HG03439 (cell line): ENCODE results near the gene CTRB2.
"Not testable (repeated sequence)": the region's sequence is repeated elsewhere in the genome, so short reads cannot be mapped to it uniquely, and the experiment has no call there.

Experiments used
- ATAC-seq: cut with Tn5 transposase; IDR thresholded peaks from one replicate; pipeline ENCODE4 v1.9.1; 2021; ENCODE audit warnings: mild to moderate bottlenecking, moderate library complexity; ENCODE audit not compliant: unreplicated experiment

Gene CTRB2

GRCh38 chr16:75242436-75243078 lies 35.6 kb upstream of the CTRB2 start:
- ATAC-seq, result not testable (repeated sequence)

DNA sequence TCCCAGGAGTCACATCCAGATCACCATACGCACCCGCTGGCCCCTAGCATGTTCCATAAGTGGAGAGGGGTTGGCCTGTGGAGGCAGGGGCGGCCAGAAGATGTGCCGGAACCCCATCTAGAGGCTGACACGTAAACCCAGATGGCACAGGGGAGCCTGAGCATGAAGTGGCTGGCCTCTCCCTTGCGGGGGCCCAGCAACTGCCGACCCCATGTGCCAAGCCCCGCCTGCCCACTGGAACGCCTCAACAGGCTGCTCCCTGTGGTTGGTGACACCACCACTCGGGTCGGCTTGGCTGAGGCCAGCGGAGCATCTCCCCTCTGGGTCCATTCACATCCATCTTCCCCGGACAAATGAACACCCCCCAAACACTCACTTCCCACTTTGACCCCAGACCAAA lies 35.0 kb upstream of the CTRB2 start:
- no peak for ATAC-seq

- ATAC-seq, result no peak
Measured at GRCh38 chr16:75241412-75241811, 34.5 kb upstream of the CTRB2 start.

DNA sequence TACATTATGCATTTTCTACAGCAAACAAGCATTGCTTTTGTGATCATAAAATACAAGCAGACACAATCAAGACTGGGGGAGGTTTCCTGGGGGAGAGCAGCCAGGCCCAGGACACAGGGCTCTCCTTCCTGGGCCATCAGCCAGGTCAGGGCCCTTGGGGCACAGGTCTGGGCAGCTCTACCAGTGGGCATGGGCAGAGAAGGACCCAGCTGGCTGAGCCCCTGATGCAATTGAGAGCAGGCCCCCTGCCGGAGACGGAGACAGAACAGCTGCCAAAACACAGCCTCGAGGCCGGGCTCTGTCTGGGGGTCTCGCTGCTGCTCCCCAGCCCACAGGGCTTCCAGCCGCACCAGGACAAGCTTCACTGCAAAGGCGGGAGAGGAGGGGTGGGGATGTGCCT lies 33.7 kb upstream of the CTRB2 start:
- not testable (repeated sequence) for ATAC-seq

GRCh38 chr16:75239542-75240122 lies 32.7 kb upstream of the CTRB2 start:
- no peak for ATAC-seq

GRCh38 chr16:75238853-75239541 lies 32.0 kb upstream of the CTRB2 start:
- ATAC-seq, result no peak

- no peak for ATAC-seq
Measured at GRCh38 chr16:75238132-75238852, 31.3 kb upstream of the CTRB2 start.

DNA sequence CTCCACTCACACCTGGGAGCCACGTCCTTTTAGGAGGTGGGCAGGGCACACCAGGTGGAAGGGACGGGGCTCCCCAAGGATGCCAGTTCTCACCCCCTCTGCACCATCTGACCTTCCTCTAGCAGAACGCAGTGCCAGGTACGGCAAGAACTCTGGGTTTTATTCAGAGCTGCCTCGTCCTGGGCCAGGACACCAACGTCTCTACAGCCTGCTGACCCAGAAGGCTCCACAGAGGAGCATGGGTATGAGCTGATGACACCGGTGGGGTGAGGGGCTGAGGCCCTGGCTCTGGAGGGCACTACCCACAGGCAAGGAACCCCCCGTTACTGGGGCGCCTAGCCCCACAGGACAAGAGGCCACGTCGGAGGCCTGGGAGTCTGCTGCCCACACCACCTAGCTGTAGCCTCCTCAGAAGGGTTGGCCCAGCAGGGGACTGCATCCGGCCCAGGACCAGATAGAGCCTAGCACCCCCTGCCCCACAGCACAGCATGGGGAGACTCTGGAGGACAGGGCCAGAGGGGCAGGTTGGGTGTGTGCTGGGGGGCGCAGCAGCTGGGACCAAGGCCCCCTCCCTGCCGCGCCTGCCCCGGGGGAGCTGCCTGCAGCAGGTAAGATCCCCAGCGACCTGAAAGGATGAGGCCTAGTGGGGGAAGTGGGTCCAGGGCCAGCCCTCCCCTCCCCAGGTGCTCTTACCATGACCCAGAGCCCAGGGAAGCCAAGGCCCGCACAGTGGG lies 30.6 kb upstream of the CTRB2 start:
- no peak for ATAC-seq

- no peak for ATAC-seq
Measured at GRCh38 chr16:75236736-75237397, 29.9 kb upstream of the CTRB2 start.

DNA sequence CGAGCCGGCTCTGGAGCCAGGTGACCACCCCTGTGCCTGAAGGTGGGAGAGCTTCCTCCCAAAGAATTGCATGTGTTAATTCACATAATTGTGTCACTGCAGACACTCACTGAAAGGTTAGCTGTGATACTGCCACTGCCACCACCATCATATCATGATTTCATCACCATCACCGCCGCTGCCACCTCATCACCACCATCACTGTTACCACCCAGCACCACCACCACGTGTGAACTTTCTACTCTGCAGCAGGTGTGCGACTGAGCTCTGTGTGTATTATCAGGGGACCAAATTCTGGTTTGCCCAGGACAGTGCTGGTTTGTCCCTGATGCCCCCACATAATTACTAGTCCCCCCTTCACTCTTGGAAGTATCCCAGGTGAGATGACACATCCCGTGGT lies 29.3 kb upstream of the CTRB2 start:
- ATAC-seq, result no peak

DNA sequence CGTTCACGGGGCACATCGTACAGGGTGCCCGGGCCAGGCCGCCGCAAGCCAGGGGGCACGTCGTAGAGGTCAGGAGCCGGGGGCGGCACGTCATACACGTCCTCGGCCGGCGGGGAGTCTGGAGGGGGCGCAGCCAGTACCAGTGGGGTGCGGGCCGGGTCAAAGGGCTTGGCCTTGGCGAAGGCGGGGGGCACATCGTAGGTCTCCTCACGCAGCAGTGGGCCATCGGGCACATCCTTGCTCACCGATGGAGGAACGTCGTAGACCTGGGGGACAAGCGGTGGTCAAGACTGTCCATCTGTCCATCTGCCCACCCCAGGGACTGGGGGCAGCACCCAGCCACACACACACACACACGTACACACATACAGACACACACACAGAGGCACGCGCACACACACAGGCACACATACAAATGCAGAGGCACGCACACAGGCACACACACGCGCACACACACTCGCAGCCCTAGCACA lies 28.8 kb upstream of the CTRB2 start:
- no peak for ATAC-seq

GRCh38 chr16:75234856-75235696 lies 28.1 kb upstream of the CTRB2 start:
- ATAC-seq, result no peak

DNA sequence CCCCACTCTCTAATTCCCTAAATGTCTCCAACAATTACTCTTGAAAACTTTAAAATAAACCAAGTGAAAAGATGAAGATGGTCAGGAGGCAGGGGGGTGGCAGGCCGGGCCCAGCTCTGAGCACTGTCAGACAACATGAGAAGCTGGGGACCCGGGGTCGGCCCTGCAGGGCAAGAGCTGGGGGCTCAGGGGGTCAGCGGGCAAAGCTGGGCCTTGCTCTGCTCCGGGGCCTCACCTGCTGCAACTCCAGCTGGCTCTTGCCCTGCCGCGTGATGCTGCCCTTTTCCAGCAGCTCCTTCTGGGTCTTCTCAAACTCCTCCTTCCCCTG lies 26.6 kb upstream of the CTRB2 start:
- no peak for ATAC-seq

GRCh38 chr16:75231570-75231969 lies 24.6 kb upstream of the CTRB2 start:
- no peak for ATAC-seq

DNA sequence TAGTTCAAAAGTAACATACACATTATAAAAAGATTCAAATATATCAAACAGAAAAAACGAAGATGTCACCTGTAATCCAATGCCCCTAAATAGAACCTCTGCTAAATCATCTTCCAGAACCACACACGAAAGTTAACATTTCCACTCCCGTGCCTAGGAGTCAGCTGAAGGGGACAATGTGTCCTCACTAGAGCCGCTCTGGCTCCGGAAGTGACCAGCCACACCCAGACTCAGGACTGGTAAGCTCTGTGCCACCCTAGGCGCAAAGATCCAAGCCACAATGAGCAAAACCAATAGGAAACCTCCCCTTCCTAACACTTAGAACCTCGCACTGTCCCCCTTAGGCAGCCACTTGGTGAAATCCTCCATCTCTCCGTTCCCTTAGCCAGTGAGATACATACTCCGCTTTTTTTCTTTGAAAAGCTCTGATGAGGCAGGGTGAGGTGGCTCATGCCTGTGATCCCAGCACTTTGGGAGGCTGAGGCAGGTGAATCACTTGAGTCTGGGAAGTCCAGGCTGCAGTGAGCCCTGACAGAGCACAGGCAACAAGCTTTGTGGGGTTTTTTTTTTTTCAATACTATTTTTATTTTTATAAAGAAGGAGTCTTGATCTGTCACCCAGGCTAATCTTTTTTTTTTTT lies 23.6 kb upstream of the CTRB2 start:
- no peak for ATAC-seq

DNA sequence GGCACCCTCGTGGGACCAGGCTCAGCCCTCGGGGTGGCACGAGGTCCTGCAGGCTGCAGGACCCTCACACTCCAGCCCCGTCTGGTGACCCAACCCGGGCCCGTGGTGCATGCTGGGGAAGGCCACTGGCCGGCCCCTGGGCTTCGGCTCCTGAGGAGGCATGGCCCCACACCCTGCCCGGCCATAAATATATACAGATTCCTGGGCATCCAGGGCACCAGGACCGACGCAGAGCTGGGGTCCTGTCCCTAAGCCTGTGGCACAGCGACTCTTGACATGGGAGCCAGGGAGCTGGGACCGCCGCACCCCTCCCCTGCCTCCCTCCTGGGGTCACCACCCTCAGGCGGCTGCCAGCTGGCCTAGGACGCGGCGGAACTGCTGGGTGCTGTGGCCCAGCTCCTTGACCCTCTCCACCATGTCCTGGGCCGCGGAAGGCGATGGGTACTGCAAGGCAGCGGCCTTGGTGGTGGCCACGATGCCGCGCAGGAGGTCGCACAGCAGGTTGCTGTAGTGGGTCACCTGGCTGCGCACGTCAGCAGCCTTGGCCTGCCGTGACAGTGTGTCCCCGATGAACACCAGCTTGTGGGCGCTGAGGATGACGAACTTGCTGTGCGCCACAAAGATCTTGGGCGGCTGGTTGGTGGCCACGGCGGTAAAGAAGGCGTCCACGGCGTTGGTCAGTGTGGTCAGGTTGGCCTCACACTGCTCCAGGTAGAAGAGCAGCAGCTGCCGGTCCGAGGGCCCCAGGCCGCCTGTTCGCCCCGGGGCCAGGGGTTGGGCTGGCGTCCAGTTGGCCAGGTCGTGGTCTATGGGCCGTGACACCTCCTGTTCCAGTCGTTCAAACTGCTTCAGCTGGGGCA lies 22.4 kb upstream of the CTRB2 start:
- no peak for ATAC-seq

DNA sequence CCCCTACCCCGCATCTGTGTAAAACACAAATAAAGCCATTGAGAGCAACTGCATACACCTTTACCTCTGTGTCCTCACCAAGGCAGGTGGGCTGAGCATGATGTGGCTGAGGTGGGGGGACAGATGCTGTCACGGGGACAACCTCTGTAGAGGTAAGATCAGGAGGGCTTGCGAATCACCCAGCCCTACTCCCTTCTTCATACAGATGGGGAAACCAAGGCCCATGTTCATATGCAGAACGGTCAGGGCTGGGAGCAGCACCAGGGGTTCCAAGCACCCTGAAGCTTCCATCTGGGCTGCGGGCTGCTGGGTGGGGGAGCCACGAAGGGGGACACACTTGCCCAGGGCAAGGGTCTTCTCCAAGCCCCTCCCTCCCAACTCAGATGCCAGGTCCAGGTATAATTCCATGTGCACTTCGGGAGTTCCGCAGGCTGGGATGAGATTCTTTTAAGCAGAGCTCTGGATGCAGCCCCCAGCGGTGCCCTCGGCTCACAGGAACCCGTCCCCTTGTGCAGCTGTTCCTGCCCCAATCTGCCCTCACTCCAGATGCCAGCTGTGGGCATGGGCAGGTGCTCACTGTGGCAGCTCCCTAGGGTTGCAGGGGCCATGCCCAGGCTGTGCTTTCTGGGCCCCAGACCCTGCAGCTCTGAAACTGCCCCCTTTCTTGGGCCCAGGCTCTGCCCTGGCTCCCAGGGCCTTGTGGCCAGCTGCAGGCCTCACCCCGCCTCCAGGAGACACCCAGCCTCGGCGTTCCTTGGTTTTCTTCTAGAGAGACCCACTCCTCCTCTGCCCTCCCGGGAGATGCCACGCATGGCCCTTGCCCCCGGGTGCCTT lies 21.4 kb upstream of the CTRB2 start:
- no peak for ATAC-seq
